Adrenal gland (tissue), 5 donors: ENCODE measurements around the gene MARCHF3.

Experiments
- CTCF ChIP-seq, 6 experiments: fragments of 450-650 bp in 4 of 6; fragments of 200-600 bp in 2 of 6; sonication (generic) in 1 of 6; IDR thresholded peaks; 1 replicate in 5 of 6; 2 replicates in 1 of 6; pipeline versions ENCODE4 v1.5.1 to v1.8.0; 2016 to 2021; ENCODE audit warnings: antibody characterized with exemption in 6 of 6, mild to moderate bottlenecking in 2 of 6, moderate library complexity in 1 of 6
- POLR2A ChIP-seq, 2 donors: fragments of 450-650 bp; IDR thresholded peaks; one replicate each; pipeline ENCODE4 v1.6.1; 2017; ENCODE audit warnings: antibody characterized with exemption in 2 of 2, mild to moderate bottlenecking in 2 of 2, moderate library complexity in 1 of 2
- donor health status: DM: no; HTN: no; CAD: no.

GRCh38 chr5:126978258-126978657, 52.1 kb downstream of the MARCHF3 start:
- no peak for TF ChIP-seq CTCF (IDR thresholded peaks at IDR 0.05)
- no peak for TF ChIP-seq POLR2A (IDR thresholded peaks at IDR 0.05)
